SW480 (cell line): Measurements from ENCODE around the gene ANKRD23.
"Not testable (repeated sequence)": the region's sequence is repeated elsewhere in the genome, so short reads cannot be mapped to it uniquely, and the experiment has no call there.

ENCODE experiments used
- DNase-seq: peaks from one replicate; pipeline ENCODE4 v3.0.0-alpha.2; 2016; ENCODE audit warnings: low spot score

Gene ANKRD23

GRCh38 chr2:96798733-96799622 lies 44.8 kb downstream of the ANKRD23 start:
- no peak for DNase-seq

- no peak for DNase-seq
Observed at GRCh38 chr2:96797066-96797625, 46.7 kb downstream of the ANKRD23 start.

- DNase-seq: not testable (repeated sequence)
Observed at GRCh38 chr2:96796497-96796896, 47.3 kb downstream of the ANKRD23 start.

GRCh38 chr2:96795076-96795475 lies 48.7 kb downstream of the ANKRD23 start:
- DNase-seq: no peak

GRCh38 chr2:96792772-96793749 lies 50.8 kb downstream of the ANKRD23 start:
- no peak for DNase-seq

DNA sequence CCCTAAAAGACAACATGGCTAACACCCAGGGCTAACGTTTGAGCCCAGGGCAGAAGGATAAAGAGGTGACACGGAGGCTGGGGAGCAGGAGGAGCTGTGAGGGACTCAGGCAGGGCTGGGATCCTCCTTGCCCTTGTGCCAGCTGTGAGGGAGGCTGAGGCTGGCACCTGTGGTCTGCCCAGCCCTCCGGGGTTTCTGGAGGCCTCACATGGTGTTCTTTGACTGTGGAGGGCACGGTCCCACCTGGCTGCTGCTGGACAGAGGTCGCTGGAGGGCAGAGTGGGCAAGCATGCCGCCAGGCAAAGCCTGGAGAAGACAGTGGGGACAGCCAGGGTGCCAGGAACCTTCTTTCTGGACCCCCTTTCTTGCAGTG lies 54.6 kb downstream of the ANKRD23 start:
- no peak for DNase-seq

GRCh38 chr2:96788442-96789244 lies 55.2 kb downstream of the ANKRD23 start:
- DNase-seq: no peak
